Fibroblast of skin of left quadriceps (primary cell): ENCODE results near the gene PLSCR2.
"Not testable (repeated sequence)": the region's sequence is repeated elsewhere in the genome, so short reads cannot be mapped to it uniquely, and the experiment has no call there.

Source experiments
- DNase-seq, 2 experiments: peaks; one replicate each; pipeline ENCODE4 v3.0.0-alpha.2; 2013; ENCODE audit warnings: low read depth in 2 of 2

PLSCR2 gene, protein sequence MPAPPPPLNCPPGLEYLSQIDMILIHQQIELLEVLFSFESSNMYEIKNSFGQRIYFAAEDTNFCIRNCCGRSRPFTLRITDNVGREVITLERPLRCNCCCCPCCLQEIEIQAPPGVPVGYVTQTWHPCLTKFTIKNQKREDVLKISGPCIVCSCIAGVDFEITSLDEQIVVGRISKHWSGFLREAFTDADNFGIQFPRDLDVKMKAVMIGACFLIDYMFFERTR

GRCh38 chr3:146469150-146470017 is at the start of gene PLSCR2:
TSS of gene PLSCR2 (minus strand) at chr3:146469561. CDS start at chr3:146459904, 9,657 bp downstream.
- no peak for DNase-seq

GRCh38 chr3:146517684-146518435 is 48.5 kb upstream of the PLSCR2 start:
- DNase-seq: no peak

DNA sequence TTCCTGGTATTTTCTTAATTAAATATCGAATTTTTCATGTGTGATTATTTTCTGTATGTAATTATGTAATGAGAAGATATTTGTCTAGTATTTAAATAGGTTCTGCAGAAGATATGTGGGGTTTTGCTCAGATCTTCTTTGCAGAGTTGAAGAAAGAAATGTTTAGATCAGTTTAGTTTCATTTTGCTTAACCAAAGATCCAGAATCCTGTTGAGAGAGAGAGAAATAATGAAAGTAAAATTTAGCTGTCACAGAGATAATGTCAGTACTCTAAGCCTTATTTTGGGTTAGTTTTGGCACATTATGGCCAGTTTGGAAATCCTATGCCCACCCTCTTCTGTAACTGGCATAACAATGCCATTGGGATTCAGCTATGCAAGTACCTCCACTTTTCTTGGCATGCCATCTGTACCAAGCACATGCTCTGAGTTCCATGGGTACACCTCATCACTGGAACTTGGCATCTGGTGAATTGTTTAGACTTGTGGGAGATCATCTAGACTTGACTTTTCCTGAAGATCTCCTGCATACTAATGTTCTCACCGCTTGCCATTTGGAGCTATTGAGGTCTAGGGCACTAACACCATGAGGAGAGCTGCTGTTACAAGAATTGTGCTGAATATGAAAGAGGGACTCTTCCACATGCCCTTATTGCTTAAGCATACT is 44.2 kb upstream of the PLSCR2 start:
- no peak for DNase-seq

DNA sequence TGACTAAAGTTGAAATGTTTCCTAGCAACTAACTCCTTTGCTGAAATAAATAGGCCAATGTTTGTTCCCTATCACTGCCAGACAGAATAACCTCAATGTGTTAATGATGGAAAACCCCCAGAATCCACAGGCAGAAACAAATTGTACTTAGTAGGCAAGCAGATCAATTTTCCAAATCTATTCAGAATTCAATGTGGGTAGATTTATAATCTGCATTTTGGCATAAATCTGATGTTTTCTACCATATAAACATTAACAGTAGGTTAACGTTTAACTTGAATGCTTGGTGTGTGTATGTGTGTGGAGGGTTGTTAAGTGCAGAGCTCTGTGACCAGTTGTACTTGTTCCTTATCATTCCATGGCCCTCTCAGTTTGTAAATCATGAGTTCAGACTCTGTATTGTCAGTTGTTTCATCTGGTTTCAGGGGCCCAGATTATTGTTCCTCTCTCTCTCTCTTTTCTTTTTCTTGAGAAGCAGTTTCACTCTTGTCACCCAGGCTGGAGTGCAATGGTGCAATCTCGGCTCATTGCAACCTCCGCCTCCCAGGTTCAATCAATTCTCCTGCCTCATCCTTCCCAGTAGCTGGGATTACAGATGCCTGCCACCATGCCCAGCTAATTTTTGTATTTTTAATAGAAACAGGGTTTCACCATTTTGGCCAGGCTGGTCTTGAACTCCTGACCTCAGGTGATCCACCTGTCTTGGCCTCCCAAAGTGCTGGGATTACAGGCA is 42.2 kb upstream of the PLSCR2 start:
- DNase-seq: no peak

- DNase-seq: no peak
Observed at GRCh38 chr3:146507331-146508120, 38.2 kb upstream of the PLSCR2 start.

- no peak for DNase-seq
Observed at GRCh38 chr3:146505516-146505915, 36.2 kb upstream of the PLSCR2 start.

GRCh38 chr3:146504498-146505197 is 35.3 kb upstream of the PLSCR2 start:
- DNase-seq: no peak

- DNase-seq: peak; percentile 71 to 74
Observed at GRCh38 chr3:146503461-146504202, 34.3 kb upstream of the PLSCR2 start.

DNA sequence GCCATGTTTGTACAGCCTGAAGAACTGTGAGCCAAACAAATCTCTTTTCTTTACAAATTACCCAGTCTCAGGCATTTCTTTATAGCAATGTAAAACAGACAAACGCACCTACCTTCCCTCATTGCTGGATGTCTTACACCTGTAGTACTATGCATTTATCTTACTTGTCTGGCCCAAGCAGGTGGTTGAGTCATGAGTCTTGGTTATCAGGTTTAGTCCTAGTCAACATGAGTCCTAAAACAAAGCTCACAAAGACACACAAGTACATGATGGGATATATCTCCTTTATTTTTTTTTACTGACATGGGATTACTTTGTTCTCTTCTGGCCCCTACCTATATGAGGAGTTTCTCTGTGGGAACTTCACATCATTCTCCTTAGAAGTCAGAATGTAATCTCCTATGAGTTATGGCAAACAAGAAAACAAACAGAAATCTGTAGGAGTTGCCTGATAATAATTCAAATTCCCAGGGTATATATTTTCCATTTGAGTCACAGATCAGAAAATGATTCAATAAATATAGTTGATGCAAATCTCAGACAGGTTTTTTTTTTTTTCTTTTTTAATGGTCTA is 33.6 kb upstream of the PLSCR2 start:
- DNase-seq: no peak

GRCh38 chr3:146501752-146502151 is 32.4 kb upstream of the PLSCR2 start:
- no peak for DNase-seq

DNA sequence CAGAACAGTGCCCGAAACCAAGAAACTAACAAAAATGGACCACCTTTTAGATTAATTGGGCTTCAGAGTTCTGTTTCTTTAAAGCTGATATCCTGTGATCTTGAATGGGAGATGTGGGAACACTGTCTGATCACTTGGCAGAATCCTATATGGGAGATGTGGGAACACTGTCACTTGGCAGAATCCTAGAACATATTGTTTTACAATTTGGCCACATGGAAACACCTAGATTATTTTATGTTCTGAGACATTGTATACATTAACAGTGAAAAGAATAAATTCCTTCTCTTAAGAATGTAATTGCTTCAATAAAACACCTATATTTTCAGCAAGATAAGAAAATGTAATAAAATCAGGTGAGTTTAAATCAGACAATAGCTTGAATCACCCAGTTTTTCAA is 30.3 kb upstream of the PLSCR2 start:
- no peak for DNase-seq

GRCh38 chr3:146498002-146498736 is 28.8 kb upstream of the PLSCR2 start:
- no peak for DNase-seq

DNA sequence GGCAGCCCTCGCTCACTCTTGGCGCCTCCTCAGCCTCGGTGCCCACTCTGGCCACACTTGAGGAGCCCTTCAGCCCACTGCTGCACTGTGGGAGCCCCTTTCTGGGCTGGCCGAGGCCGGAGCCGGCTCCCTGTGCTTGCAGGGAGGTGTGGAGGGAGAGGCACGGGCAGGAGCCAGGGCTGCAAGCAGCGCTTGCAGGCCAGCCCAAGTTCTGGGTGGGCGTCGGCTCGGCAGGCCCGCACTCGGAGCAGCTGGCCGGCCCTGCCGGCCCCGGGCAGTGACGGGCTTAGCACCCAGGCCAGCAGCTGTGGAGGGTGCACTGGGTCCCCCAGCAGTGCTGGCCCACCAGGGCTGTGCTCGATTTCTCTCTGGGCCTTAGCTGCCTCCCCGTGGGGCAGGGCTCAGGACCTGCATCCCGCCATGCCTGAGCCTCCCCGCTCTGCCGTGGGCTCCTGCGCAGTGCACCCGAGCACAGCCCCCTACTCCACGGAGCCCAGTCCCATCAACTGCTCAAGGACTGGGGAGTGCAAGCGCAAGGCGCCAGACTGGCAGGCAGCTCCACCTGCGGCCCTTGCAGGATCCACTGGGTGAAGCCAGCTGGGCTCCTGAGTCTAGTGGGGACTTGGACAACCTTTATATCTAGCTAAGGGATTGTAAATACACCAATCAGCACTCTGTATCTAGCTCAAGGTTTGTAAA is 27.9 kb upstream of the PLSCR2 start:
- DNase-seq: not testable (repeated sequence)

GRCh38 chr3:146496726-146497125 is 27.4 kb upstream of the PLSCR2 start:
- DNase-seq: no peak

GRCh38 chr3:146496251-146496650 is 26.9 kb upstream of the PLSCR2 start:
- DNase-seq: peak in 1 of 2 experiments; percentile 31

GRCh38 chr3:146493761-146494160 is 24.4 kb upstream of the PLSCR2 start:
- DNase-seq: no peak

GRCh38 chr3:146493221-146493620 is 23.9 kb upstream of the PLSCR2 start:
- DNase-seq: peak; percentile 58
